Measurements from ENCODE around the gene SLC24A3.

DNA sequence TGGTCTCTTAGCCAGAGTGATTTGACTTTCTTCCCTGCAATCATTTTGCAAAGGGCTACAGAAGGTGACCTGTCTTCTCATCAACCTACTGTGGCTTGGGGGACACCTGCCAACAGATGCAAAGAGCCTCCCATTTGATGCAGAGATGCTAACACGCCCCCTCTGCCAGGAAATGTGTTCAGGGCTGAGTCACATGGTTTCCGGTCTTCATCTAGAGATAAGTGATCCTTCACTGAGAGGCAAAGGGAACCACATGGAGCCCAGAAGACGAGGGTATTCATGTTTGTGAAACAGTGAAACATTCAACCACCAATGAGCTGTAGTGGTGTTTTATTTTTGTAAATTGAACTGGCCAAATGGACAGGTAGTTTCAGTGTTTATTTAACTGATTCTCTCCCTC, 436.6 kb downstream of the SLC24A3 start:
- TF ChIP-seq, protein P1, sequence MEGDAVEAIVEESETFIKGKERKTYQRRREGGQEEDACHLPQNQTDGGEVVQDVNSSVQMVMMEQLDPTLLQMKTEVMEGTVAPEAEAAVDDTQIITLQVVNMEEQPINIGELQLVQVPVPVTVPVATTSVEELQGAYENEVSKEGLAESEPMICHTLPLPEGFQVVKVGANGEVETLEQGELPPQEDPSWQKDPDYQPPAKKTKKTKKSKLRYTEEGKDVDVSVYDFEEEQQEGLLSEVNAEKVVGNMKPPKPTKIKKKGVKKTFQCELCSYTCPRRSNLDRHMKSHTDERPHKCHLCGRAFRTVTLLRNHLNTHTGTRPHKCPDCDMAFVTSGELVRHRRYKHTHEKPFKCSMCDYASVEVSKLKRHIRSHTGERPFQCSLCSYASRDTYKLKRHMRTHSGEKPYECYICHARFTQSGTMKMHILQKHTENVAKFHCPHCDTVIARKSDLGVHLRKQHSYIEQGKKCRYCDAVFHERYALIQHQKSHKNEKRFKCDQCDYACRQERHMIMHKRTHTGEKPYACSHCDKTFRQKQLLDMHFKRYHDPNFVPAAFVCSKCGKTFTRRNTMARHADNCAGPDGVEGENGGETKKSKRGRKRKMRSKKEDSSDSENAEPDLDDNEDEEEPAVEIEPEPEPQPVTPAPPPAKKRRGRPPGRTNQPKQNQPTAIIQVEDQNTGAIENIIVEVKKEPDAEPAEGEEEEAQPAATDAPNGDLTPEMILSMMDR (IDR thresholded peaks at IDR 0.05; ENCODE audit: low read depth, low read length, poor library complexity, severe bottlenecking): no peak
- TF ChIP-seq EZH2phosphoT487 (IDR thresholded peaks at IDR 0.05; ENCODE audit: borderline replicate concordance, low read length): no peak

Measured in DOHH2 (cell line).